Measurements from ENCODE around the gene ABL1.

The ABL1 gene

GRCh38 chr9:130852801-130853200 lies 17.7 kb downstream of the ABL1 start:
- H3K79me2 ChIP-seq (ENCODE audit: insufficient read depth, low read depth): peaks cover 9% of the 10 kb centered on the region; the same call in 1 of the 2 replicates
- no peaks in the 10 kb centered on the region for H4K20me1 ChIP-seq (ENCODE audit: insufficient read depth)
- no peak overlapping the region for H3K4me3 ChIP-seq (IDR thresholded peaks at IDR 0.05; ENCODE audit: insufficient read depth, low read depth, low read length)

GRCh38 chr9:130854092-130854491 lies 19.0 kb downstream of the ABL1 start:
- H3K36me3 ChIP-seq (ENCODE audit: insufficient read depth): no peaks in the 10 kb centered on the region
- H3K4me2 ChIP-seq: no peak overlapping the region
- H4K20me1 ChIP-seq (ENCODE audit: insufficient read depth): no peaks in the 10 kb centered on the region
- H3K9ac ChIP-seq: no peak overlapping the region
- H3K4me3 ChIP-seq (IDR thresholded peaks at IDR 0.05; ENCODE audit: insufficient read depth, low read depth, low read length): no peak overlapping the region
- H3K79me2 ChIP-seq (ENCODE audit: insufficient read depth, low read depth): peaks cover 6% of the 10 kb centered on the region; the same call in 1 of the 2 replicates
- no peaks in the 10 kb centered on the region for H3K4me1 ChIP-seq (ENCODE audit: low read depth, poor library complexity, severe bottlenecking)
- TF ChIP-seq, protein P1, sequence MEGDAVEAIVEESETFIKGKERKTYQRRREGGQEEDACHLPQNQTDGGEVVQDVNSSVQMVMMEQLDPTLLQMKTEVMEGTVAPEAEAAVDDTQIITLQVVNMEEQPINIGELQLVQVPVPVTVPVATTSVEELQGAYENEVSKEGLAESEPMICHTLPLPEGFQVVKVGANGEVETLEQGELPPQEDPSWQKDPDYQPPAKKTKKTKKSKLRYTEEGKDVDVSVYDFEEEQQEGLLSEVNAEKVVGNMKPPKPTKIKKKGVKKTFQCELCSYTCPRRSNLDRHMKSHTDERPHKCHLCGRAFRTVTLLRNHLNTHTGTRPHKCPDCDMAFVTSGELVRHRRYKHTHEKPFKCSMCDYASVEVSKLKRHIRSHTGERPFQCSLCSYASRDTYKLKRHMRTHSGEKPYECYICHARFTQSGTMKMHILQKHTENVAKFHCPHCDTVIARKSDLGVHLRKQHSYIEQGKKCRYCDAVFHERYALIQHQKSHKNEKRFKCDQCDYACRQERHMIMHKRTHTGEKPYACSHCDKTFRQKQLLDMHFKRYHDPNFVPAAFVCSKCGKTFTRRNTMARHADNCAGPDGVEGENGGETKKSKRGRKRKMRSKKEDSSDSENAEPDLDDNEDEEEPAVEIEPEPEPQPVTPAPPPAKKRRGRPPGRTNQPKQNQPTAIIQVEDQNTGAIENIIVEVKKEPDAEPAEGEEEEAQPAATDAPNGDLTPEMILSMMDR (conservative IDR thresholded peaks at IDR 0.05; ENCODE audit: low read depth, low read length): no peak
- H3K27ac ChIP-seq: no peak overlapping the region
- H2AFZ ChIP-seq (ENCODE audit: low read depth): no peak overlapping the region
- no peaks in the 10 kb centered on the region for H3K27me3 ChIP-seq (ENCODE audit: insufficient read depth, low read depth)

More at GRCh38 chr9:130852801-130853200, 17.7 kb downstream of the ABL1 start:
- Histone ChIP-seq H3K27ac (no peak overlapping the region), H3K4me1 (ENCODE audit: low read depth, poor library complexity, severe bottlenecking) (no peaks in the 10 kb centered on the region), H3K36me3 (ENCODE audit: insufficient read depth) (no peaks in the 10 kb centered on the region), H3K4me2 (no peak overlapping the region), H3K9ac (no peak overlapping the region), H2AFZ (ENCODE audit: low read depth) (no peak overlapping the region), H3K27me3 (ENCODE audit: insufficient read depth, low read depth) (no peaks in the 10 kb centered on the region)
- TF ChIP-seq, protein P1 (conservative IDR thresholded peaks at IDR 0.05; ENCODE audit: low read depth, low read length): no peak

DNA sequence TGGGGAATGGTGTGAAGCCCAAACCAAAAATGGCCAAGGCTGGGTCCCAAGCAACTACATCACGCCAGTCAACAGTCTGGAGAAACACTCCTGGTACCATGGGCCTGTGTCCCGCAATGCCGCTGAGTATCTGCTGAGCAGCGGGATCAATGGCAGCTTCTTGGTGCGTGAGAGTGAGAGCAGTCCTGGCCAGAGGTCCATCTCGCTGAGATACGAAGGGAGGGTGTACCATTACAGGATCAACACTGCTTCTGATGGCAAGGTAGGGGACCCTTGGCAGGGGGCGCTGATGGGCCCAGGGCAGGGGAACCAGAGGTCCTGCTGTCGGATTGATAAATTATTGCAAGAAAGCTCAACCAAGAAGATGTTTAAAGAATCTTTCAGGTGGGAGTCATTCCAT lies 19.8 kb downstream of the ABL1 start:
- no peak overlapping the region for H2AFZ ChIP-seq (ENCODE audit: low read depth)
- H3K27ac ChIP-seq: no peak overlapping the region
- H3K9ac ChIP-seq: no peak overlapping the region
- H4K20me1 ChIP-seq (ENCODE audit: insufficient read depth): no peaks in the 10 kb centered on the region
- no peak overlapping the region for H3K4me3 ChIP-seq (IDR thresholded peaks at IDR 0.05; ENCODE audit: insufficient read depth, low read depth, low read length)
- H3K4me1 ChIP-seq (ENCODE audit: low read depth, poor library complexity, severe bottlenecking): no peaks in the 10 kb centered on the region
- H3K27me3 ChIP-seq (ENCODE audit: insufficient read depth, low read depth): no peaks in the 10 kb centered on the region
- peaks cover 6% of the 10 kb centered on the region; the same call in 1 of the 2 replicates for H3K79me2 ChIP-seq (ENCODE audit: insufficient read depth, low read depth)
- H3K36me3 ChIP-seq (ENCODE audit: insufficient read depth): no peaks in the 10 kb centered on the region
- no peak overlapping the region for H3K4me2 ChIP-seq
- TF ChIP-seq, protein P1 (conservative IDR thresholded peaks at IDR 0.05; ENCODE audit: low read depth, low read length): no peak

GRCh38 chr9:130856474-130856873 lies 21.4 kb downstream of the ABL1 start:
- TF ChIP-seq, protein P1 (conservative IDR thresholded peaks at IDR 0.05; ENCODE audit: low read depth, low read length): no peak
- no peaks in the 10 kb centered on the region for H3K36me3 ChIP-seq (ENCODE audit: insufficient read depth)
- H3K27ac ChIP-seq: no peak overlapping the region
- H3K9ac ChIP-seq: no peak overlapping the region
- no peak overlapping the region for H3K4me2 ChIP-seq
- H2AFZ ChIP-seq (ENCODE audit: low read depth): no peak overlapping the region
- H3K4me1 ChIP-seq (ENCODE audit: low read depth, poor library complexity, severe bottlenecking): no peaks in the 10 kb centered on the region
- H3K4me3 ChIP-seq (IDR thresholded peaks at IDR 0.05; ENCODE audit: insufficient read depth, low read depth, low read length): no peak overlapping the region
- no peaks in the 10 kb centered on the region for H3K27me3 ChIP-seq (ENCODE audit: insufficient read depth, low read depth)
- H3K79me2 ChIP-seq (ENCODE audit: insufficient read depth, low read depth): no peaks in the 10 kb centered on the region
- no peaks in the 10 kb centered on the region for H4K20me1 ChIP-seq (ENCODE audit: insufficient read depth)
